ENCODE measurements around the gene CCDC40. TPM values are rescaled to one million over a fixed set of nuclear protein-coding genes. Genes with fewer than 3 reads are reported as not detected.

The CCDC40 gene
- total RNA-seq, 1 donor from 2014 or later = 0.16 TPM

DNA sequence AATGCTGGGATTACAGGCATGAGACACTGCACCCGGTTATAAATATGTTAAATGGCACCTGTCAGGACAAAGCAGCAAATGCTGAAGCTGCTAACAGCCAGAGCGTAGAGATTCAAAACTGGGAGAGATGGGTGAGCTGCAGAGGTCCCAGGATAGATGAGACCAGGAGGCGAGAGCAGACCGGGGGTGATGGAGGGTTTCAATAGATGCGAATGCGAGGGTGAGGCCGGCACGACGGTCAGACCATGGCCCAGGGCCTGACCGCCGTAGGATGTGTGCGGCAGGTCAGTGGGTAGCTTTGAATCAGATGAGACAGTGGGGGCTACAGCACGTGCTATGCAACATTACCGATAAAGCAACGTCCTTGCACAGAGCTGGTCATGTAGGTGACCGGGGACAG, 14.3 kb downstream of the CCDC40 start:
- Mint-ChIP-seq H3K36me3 (ENCODE audit: low read depth) (no peaks in the 10 kb centered on the region), H3K9me3 (no peaks in the 10 kb centered on the region), H3K4me3 (no peak overlapping the region), H3K27ac (no peak overlapping the region), H3K4me1 (ENCODE audit: low read depth) (no peaks in the 10 kb centered on the region), H3K27me3 (ENCODE audit: insufficient read depth) (peaks cover 3% of the 10 kb centered on the region)
- intact Hi-C loops (cut with micrococcal nuclease) = no loop called here
- DNase-seq (ENCODE audit: low spot score) = no peak

DNA sequence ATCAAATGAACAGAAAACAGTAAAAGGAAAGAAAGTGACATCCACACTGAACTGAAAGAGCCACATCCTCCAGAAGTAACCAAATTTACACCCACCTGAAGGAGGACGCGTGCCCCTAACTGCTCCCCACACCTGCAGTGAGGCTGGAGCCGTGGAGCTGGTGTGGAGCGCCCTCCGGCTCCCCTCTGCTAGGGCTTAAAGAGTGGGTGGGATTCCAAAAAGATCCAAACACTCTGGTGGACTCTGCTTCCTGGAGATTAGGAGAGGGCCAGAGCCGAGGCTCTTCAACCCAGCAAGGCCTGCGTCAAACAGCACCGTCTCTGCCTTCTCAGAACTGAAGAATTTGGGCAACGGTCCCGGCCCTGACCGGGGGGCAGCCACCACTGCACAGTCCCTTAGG, 15.2 kb downstream of the CCDC40 start:
- Mint-ChIP-seq H3K27me3 (ENCODE audit: insufficient read depth) (peaks cover 3% of the 10 kb centered on the region), H3K27ac (no peak overlapping the region), H3K4me1 (ENCODE audit: low read depth) (no peaks in the 10 kb centered on the region), H3K4me3 (no peak overlapping the region), H3K36me3 (ENCODE audit: low read depth) (no peaks in the 10 kb centered on the region), H3K9me3 (no peaks in the 10 kb centered on the region)
- intact Hi-C loops (cut with micrococcal nuclease) = no loop called here
- DNase-seq (ENCODE audit: low spot score) = no peak

DNA sequence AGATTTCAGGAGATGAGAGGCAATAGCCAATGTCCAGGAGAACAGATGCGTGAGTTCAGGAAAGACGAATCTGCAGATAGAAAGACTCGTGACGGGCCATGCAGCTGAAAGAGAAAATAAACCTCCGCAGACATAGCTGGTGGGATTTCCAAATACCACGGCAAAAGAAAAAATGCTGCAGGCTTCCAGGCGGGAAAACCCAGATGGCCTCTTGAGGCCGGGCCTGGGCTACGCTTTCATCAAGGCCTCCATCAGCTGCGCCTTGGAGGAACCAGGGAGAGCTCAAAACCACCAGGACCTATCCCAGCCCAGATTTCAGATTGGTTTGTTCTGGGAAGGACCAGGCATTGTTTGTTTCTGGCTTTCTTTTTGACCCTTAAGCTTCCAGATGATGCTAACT, 16.7 kb downstream of the CCDC40 start:
- intact Hi-C loops (cut with micrococcal nuclease) = no loop called here
- Mint-ChIP-seq H3K27ac (no peak overlapping the region), H3K4me1 (ENCODE audit: low read depth) (no peaks in the 10 kb centered on the region), H3K36me3 (ENCODE audit: low read depth) (no peaks in the 10 kb centered on the region), H3K4me3 (no peak overlapping the region), H3K9me3 (no peaks in the 10 kb centered on the region), H3K27me3 (ENCODE audit: insufficient read depth) (peaks cover 3% of the 10 kb centered on the region)
- DNase-seq (ENCODE audit: low spot score) = no peak

DNA sequence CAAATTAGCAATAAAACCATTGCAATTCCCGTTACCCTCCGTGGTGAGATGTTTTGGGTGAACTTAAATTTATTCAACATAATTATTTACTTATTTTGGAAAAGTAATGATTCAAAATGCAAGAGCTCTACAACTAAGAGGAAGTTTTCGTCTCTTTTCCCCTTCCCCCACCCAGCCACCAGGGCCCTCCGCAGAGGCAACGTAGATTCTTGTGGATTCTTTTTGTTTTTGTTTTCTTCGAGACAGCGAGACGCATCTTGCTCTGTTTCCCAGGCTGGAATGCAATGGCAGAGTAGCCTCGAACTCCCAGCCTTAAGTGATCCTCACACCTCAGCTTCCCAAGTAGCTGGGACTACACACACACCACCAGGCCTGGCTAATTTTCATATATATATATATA, 19.2 kb downstream of the CCDC40 start:
- Mint-ChIP-seq H3K27ac (no peak overlapping the region), H3K27me3 (ENCODE audit: insufficient read depth) (peaks cover 3% of the 10 kb centered on the region), H3K36me3 (ENCODE audit: low read depth) (no peaks in the 10 kb centered on the region), H3K9me3 (no peaks in the 10 kb centered on the region), H3K4me3 (no peak overlapping the region), H3K4me1 (ENCODE audit: low read depth) (no peaks in the 10 kb centered on the region)
- DNase-seq (ENCODE audit: low spot score) = no peak
- intact Hi-C loops (cut with micrococcal nuclease) = no loop called here

DNA sequence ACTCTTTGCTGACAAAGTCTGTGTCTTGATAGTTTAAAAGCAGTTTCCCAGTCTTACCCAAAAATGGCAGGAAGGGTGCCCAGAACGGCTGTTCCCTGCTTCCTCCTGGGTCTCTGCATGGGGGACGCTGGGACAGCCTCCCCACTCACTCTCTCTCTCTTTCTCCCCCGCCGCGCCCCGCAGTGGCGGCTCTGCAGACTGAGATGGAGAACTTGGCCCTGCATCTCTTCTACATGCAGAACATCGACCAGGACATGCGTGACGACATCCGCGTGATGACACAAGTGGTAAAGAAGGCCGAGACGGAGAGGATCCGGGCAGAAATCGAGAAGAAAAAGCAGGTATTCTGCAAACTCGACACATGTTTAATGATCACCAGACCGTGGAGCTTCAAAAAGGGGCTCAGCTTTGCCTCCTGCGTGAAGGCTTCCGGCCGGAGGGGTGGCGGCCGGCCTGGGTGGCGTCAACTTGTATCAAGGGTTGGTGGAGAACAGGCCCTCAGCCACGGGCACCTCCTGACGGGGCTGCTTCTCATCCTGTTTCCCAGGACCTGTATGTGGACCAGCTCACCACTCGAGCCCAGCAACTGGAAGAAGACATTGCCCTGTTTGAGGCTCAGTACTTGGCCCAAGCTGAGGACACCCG, 22.0 kb downstream of the CCDC40 start:
- no peak for DNase-seq (ENCODE audit: low spot score)
- Mint-ChIP-seq H3K9me3 (no peaks in the 10 kb centered on the region), H3K4me3 (no peak overlapping the region), H3K4me1 (ENCODE audit: low read depth) (no peaks in the 10 kb centered on the region), H3K36me3 (ENCODE audit: low read depth) (no peaks in the 10 kb centered on the region), H3K27ac (no peak overlapping the region), H3K27me3 (ENCODE audit: insufficient read depth) (peaks cover 3% of the 10 kb centered on the region)
- intact Hi-C loops (cut with micrococcal nuclease) = no loop called here

DNA sequence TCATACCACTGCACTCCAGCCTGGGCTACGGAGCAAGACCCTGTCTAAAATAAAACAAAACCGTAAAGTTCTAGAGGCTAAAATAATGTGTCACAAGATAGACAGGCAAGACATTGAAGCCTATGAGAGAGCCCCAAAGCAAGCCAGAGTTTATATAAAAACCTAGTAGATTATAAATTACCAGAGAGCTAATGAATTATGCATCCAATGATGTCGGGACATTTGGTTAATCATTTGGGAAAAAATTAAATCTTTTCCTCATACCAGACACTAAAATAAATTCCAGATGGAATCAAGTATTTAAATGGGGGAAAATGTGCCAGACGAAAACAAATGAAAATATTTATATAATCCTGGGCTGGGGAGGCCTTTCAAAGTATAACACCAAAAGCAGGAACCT, 24.2 kb downstream of the CCDC40 start:
- Mint-ChIP-seq H3K9me3 (no peaks in the 10 kb centered on the region), H3K4me3 (no peak overlapping the region), H3K4me1 (ENCODE audit: low read depth) (no peaks in the 10 kb centered on the region), H3K27me3 (ENCODE audit: insufficient read depth) (no peaks in the 10 kb centered on the region), H3K36me3 (ENCODE audit: low read depth) (no peaks in the 10 kb centered on the region), H3K27ac (no peak overlapping the region)
- DNase-seq (ENCODE audit: low spot score) = no peak
- intact Hi-C loops (cut with micrococcal nuclease) = no loop called here

DNA sequence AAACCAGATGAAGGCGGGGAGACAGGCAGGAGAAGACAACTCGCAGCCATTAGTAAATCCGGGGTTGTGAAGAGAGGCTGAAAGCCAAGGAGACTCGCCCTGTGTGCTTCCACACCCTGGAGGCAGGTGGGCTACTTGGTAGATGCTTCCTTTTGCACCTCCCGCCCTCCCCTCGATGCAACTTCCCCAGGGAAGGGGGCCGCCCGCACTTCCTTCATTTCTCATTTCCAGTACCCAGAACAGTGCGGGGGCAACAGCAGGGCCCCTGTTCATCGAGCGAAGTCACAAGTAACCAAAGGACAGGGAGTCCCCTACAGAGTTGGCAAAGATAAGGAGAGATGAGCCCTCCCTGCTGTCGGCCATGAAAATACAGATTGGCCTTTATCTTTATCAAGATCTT, 25.0 kb downstream of the CCDC40 start:
- intact Hi-C loops (cut with micrococcal nuclease) = no loop called here
- Mint-ChIP-seq H3K36me3 (ENCODE audit: low read depth) (no peaks in the 10 kb centered on the region), H3K27ac (no peak overlapping the region), H3K27me3 (ENCODE audit: insufficient read depth) (no peaks in the 10 kb centered on the region), H3K9me3 (no peaks in the 10 kb centered on the region), H3K4me1 (ENCODE audit: low read depth) (no peaks in the 10 kb centered on the region), H3K4me3 (no peak overlapping the region)
- DNase-seq (ENCODE audit: low spot score) = no peak

DNA sequence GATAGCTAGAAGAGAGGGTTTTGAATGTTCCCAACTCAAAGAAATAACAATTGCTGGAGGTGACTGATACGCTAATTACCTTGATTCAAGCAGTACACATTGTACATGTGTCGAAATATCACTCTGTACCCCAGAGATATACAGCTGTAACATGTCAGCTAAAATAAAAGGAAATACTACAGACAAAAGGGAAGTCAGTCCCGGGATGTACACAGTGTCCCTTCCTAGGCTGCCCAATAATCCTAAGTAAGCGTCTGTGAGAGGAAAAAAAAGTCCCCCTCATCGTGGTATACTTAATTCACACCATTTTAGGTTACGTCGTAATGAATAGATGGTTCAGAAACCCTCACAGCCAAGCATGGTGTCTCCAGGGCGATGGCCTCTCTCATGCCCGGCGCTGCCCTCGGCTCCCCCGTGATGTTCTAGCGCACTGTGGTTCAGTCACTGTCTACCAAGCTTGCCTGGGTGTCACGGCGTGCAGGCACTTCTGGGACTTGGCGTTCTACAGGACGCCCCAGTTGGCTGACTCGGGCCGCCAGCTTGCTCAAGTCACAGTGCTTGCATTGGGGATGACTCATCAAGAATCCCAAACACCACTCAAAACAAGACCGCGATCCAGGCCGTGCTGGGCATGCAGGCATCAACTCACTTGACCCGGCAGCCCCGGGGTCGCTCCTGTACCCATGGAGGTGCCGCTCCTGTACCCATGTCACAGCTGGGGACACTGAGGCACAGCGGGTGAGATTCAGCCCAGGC, 27.6 kb downstream of the CCDC40 start:
- Mint-ChIP-seq H3K4me1 (ENCODE audit: low read depth) (no peaks in the 10 kb centered on the region), H3K9me3 (no peaks in the 10 kb centered on the region), H3K36me3 (ENCODE audit: low read depth) (no peaks in the 10 kb centered on the region), H3K27me3 (ENCODE audit: insufficient read depth) (no peaks in the 10 kb centered on the region), H3K4me3 (no peak overlapping the region), H3K27ac (no peak overlapping the region)
- DNase-seq (ENCODE audit: low spot score) = no peak
- intact Hi-C loops (cut with micrococcal nuclease) = no loop called here

DNA sequence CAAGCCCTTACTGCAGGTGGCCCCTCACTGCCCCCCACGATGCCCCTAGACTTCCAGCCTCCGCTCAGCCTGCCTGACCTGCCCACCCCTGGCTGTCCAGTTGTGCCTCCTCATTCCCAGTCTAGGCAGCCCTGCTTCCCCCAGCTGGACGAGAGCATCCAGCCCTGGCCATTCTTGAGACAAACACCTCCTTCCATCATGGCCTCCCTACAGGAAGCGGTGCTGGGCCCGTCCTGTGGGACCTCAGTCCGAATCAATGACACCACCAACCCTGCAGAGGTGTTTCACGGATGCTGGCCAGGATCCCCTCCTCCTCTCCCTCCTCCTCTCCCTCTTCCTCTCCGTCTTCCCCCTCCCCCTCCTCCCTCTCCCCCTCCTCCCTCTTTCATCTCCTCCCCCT, 28.3 kb downstream of the CCDC40 start:
- intact Hi-C loops (cut with micrococcal nuclease) = no loop called here
- Mint-ChIP-seq H3K36me3 (ENCODE audit: low read depth) (no peaks in the 10 kb centered on the region), H3K4me1 (ENCODE audit: low read depth) (no peaks in the 10 kb centered on the region), H3K4me3 (no peak overlapping the region), H3K27ac (peak overlapping the region; percentile 52), H3K27me3 (ENCODE audit: insufficient read depth) (no peaks in the 10 kb centered on the region), H3K9me3 (no peaks in the 10 kb centered on the region)
- no peak for DNase-seq (ENCODE audit: low spot score)

DNA sequence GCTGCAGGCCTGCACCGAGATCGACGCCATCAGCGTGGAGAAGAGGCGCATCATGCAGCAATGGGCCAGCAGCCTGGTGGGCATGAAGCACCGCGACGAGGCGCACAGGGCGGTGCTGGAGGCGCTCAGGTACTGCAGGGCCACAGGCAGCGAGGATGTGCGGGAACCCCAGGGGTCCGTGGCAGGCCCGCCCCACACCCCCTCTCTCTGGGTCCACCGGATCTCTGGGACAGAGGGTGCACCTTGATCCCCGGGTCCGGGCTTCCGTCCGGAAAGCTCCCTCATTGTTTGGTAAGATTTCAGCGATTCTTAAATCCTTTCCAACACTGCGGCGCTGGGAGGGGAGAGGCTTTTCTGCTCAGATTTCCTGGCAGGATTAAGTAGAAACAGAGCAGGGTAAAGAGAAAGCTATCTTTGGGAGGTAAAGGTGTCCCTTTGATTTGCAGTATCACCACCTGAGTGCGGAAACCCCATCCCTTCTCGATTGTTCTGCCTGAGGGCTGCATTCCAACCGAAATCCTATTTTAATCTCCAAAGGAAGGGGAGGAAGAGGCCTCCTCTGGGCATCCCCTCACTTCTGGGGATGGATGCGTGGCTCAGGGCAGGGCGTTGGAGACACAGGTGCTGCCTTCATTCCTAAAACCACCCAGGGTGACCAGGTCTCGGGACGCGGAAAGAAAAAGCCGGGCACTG, 29.2 kb downstream of the CCDC40 start:
- Mint-ChIP-seq H3K9me3 (no peaks in the 10 kb centered on the region), H3K27ac (no peak overlapping the region), H3K27me3 (ENCODE audit: insufficient read depth) (no peaks in the 10 kb centered on the region), H3K4me1 (ENCODE audit: low read depth) (no peaks in the 10 kb centered on the region), H3K4me3 (no peak overlapping the region), H3K36me3 (ENCODE audit: low read depth) (no peaks in the 10 kb centered on the region)
- intact Hi-C loops (cut with micrococcal nuclease) = no loop called here
- no peak for DNase-seq (ENCODE audit: low spot score)

DNA sequence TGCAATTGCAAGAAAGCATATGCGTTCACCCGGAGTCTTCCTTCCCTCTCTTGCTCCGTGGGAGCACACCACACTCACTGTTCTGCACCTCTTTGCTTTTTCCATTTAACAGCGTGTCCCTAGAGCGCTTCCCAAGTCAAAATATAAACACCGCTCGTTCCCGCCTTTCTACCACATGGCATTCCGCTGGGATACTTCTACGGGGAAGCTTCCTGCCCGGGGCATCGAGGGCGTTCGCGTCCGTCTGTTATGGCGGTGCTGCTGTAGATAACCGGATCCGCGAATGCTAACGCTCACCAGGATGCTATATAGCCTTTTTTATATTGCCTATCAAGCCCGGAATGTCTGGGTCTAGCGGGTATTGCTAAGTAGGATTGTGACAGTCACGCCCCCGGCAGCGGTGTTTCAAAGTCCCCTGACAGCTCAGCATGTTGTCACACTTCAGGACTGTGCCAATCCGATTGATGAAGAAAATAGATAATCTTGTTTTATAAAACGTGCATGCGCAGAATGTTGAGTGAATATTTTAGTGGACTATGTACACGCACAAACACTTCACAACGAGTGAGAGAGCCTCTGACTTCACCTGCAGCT, 31.0 kb downstream of the CCDC40 start:
- Mint-ChIP-seq H3K4me1 (ENCODE audit: low read depth) (no peaks in the 10 kb centered on the region), H3K27me3 (ENCODE audit: insufficient read depth) (no peaks in the 10 kb centered on the region), H3K36me3 (ENCODE audit: low read depth) (no peaks in the 10 kb centered on the region), H3K27ac (no peak overlapping the region), H3K9me3 (no peaks in the 10 kb centered on the region), H3K4me3 (no peak overlapping the region)
- DNase-seq (ENCODE audit: low spot score) = no peak
- intact Hi-C loops (cut with micrococcal nuclease) = no loop called here

DNA sequence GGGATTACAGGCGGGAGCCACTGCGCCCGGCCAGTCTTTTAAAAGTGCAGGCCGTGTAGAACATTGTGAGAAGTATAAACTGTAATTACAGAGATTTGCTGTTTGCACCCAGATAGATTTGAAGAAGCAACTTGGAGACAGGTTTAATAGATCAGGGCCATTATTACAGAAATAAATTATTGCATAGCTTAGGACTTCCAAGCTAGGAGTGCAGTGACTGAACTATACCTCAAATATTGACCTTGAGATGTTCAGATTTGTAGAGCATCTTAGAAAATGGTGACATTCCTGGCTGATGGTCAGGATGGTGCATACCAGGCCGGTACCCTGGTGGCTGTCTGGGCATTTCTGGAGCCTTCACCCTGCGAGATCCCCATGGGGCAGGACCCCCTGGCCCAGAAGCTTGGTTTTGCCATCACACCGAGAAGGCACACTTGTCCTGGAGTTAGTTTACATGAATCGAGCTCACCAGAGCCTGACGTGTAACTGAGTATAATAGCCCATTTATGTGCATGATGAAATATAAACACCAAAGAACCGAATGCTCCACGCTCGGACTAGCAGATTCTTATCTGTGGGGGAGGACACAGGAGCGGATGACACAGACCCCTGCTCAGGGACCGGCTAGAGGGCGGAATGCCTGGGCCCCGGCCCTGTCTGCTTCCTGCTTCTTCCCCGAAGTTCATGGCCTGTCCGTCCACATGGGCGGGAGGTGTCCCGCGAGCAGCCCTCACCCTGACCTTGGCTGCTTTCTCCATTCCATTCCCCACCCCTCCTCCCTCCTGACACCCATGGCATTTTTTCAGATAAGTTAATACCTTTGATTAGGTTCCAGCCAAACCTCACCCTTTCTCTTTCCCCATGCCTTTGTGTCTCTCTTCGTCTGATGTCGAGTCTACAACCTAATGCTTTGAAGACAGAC, 32.1 kb downstream of the CCDC40 start:
- no peak for DNase-seq (ENCODE audit: low spot score)
- Mint-ChIP-seq H3K9me3 (no peaks in the 10 kb centered on the region), H3K27me3 (ENCODE audit: insufficient read depth) (no peaks in the 10 kb centered on the region), H3K4me1 (ENCODE audit: low read depth) (no peaks in the 10 kb centered on the region), H3K36me3 (ENCODE audit: low read depth) (no peaks in the 10 kb centered on the region), H3K4me3 (no peak overlapping the region), H3K27ac (no peak overlapping the region)
- intact Hi-C loops (cut with micrococcal nuclease) = no loop called here

All from activated T-helper 1 cell treated with anti-CD3 and anti-CD28 coated beads, Interleukin-12 subunit alpha, Interleukin-12 subunit beta, Interleukin-2, Interleukin-4 antibody, amounts not matched to agents 30 ng/mL and 10 ng/mL and 1 ng/mL, durations not matched to agents 14 hours and 24 hours and 36 hours (primary cell).